Activated B cell treated with CpG ODN at 0.5 μM for 24 hours (primary cell): ENCODE results near the gene SUCNR1. TPM values are rescaled to one million over a fixed set of nuclear protein-coding genes. Genes with fewer than 3 reads are reported as not detected.
A peak's percentile ranks its signal among the peaks of the same experiment; 100 is the strongest.

ENCODE experiments used
- ATAC-seq: fragments of 200-7000 bp; cut with Tn5 transposase; one replicate; pipeline ENCODE4 v1.10.0; 2021; ENCODE audit warnings: low read depth, mild to moderate bottlenecking, moderate library complexity
- CTCF ChIA-PET: fragments of 350-600 bp; sonication (Branson Sonifier 250); formaldehyde crosslinking; loops from one replicate; lab custom pipeline; 2021; ENCODE audit warnings: antibody characterized with exemption; lab: Charles Lee
- POLR2A ChIA-PET: fragments of 350-600 bp; sonication (Branson Sonifier 250); formaldehyde crosslinking; loops from one replicate; lab custom pipeline; 2021; ENCODE audit warnings: antibody characterized with exemption; lab: Charles Lee
- DNase-seq: peaks from one replicate; pipeline ENCODE4 v3.0.0; 2022
- H3K27ac Mint-ChIP-seq: one replicate; pipeline ENCODE4 v1.8.0; 2020; ENCODE audit warnings: mixed read lengths
- H3K27me3 Mint-ChIP-seq: one replicate; pipeline ENCODE4 v1.8.0; 2021; ENCODE audit warnings: mixed read lengths
- H3K36me3 Mint-ChIP-seq: one replicate; pipeline ENCODE4 v1.8.0; 2021; ENCODE audit warnings: low read depth, mixed read lengths
- H3K4me1 Mint-ChIP-seq: one replicate; pipeline ENCODE4 v1.8.0; 2021; ENCODE audit warnings: mixed read lengths
- H3K4me3 Mint-ChIP-seq: one replicate; pipeline ENCODE4 v1.8.0; 2020; ENCODE audit warnings: mild to moderate bottlenecking, mixed read lengths
- H3K9me3 Mint-ChIP-seq: one replicate; pipeline ENCODE4 v1.8.0; 2020; ENCODE audit warnings: mixed read lengths
- intact Hi-C: fragments of 100-400 bp; cut with micrococcal nuclease; formaldehyde crosslinking; loops from one replicate; pipeline ENCODE4 v1.15.1; 2024
- total RNA-seq: library from RNA; stranded (reverse); gene quantifications from 2 replicates; pipeline ENCODE4 v1.2.3, GENCODE V29; 2022
- TF ChIP-seq, protein P1 (sequence below): fragments of 200-600 bp; IDR thresholded peaks from one replicate; pipeline ENCODE4 v1.8.0; 2022; ENCODE audit warnings: antibody characterized with exemption, mild to moderate bottlenecking

The SUCNR1 gene
- total RNA-seq, 1 donor from 2014 or later: not detected

DNA sequence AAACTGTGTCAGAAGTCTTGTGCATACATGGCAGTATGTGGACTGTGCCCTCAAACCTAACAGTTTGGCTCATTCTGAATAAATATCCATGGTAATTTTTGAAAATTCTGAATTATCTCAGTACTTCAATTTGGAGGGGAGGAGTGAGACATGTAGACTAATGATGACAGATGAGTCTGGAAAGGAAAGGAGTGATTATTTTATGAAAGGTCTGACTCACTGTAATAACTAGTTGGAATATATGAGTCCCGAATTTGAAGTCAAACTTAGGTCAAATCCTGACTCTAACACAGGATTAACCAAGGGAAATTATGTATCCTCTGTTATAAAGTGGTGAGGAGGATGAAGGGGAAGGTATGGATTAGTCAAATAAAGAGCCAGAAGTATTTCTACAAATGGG, 38.6 kb downstream of the SUCNR1 start:
- H3K36me3 Mint-ChIP-seq: no peaks in the 10 kb centered on the region
- intact Hi-C loops: no loop called here

DNA sequence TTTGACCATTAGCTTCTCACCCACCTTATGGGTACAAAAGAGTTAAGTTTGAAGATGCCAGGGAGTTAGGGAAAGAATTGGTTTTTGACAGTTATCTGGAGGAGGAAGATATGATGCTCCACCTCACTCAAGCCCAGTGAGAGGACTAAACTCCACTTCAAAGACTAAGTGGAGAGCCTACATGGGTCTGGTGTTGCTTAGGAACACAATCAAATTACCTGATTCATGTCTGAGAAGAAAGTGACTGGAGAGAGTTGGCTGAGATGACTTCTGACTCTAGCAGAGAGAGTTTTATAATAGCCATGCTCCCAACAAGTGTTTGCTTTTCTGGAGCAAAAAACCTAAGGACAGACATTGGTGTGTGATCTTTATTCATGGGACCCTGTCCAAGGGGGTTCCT, 43.3 kb downstream of the SUCNR1 start:
- Mint-ChIP-seq H3K4me1 (no peaks in the 10 kb centered on the region), H3K4me3 (no peak overlapping the region), H3K27ac (no peak overlapping the region), H3K9me3 (peaks cover 4% of the 10 kb centered on the region), H3K36me3 (no peaks in the 10 kb centered on the region), H3K27me3 (peaks cover 4% of the 10 kb centered on the region)
- ChIA-PET POLR2A (no interaction called here), CTCF (no interaction called here)
- TF ChIP-seq, protein P1, sequence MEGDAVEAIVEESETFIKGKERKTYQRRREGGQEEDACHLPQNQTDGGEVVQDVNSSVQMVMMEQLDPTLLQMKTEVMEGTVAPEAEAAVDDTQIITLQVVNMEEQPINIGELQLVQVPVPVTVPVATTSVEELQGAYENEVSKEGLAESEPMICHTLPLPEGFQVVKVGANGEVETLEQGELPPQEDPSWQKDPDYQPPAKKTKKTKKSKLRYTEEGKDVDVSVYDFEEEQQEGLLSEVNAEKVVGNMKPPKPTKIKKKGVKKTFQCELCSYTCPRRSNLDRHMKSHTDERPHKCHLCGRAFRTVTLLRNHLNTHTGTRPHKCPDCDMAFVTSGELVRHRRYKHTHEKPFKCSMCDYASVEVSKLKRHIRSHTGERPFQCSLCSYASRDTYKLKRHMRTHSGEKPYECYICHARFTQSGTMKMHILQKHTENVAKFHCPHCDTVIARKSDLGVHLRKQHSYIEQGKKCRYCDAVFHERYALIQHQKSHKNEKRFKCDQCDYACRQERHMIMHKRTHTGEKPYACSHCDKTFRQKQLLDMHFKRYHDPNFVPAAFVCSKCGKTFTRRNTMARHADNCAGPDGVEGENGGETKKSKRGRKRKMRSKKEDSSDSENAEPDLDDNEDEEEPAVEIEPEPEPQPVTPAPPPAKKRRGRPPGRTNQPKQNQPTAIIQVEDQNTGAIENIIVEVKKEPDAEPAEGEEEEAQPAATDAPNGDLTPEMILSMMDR: no peak
- DNase-seq (no peak), ATAC-seq (no peak)
- intact Hi-C loops: loop anchor here (5.0 kb wide), 1 partner anchor 689 kb away; no protein-coding TSS in a partner anchor

More for the DNA sequence above, 38.6 kb downstream of the SUCNR1 start:
- no peak for DNase-seq
- no peak for ATAC-seq
- Mint-ChIP-seq H3K9me3 (peaks cover 6% of the 10 kb centered on the region), H3K4me3 (no peak overlapping the region), H3K27me3 (peaks cover 5% of the 10 kb centered on the region), H3K4me1 (no peaks in the 10 kb centered on the region), H3K27ac (no peak overlapping the region)
- POLR2A ChIA-PET: no interaction called here
- CTCF ChIA-PET: no interaction called here
- TF ChIP-seq, protein P1: no peak

DNA sequence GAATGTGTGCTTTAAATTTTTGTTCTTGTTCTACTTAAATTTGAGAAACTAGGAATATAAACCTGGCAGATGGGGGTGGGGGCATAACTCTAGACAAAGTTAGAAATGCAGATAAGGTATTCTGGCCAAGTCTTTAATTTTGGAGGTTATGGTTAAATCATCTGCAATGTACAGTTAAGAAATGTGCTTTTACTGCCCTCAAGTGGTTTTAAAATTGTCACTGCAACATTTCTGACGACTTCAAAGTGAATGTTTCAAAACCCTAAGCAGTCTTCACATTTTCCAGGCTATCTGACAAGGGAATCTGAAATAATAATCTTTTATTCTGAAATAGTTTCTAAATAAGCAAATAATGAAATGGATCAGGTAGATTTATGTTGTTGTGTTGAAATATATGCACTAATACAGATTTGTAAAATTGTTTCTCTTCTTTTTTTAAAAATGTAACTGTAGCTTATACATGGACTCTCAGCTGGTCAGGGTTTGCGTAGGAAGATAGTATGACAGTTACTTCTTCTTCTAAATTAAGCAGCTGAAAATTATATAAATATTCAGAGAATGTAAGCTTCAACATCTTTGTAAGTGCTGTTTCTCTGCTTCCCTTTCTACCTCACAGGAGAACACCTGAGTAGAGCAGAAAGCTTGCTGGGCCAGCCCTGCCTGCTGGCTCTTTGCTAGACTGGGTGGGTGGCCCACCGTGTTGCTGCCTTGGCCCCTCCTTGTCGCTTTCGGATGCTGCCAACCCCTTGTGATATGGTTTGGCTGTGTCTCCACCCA, 45.0 kb downstream of the SUCNR1 start:
- ChIA-PET CTCF (interaction anchor here (0.7 to 2.5 kb wide), 6 partner anchors 21 to 690 kb away, joined by 3 to 21 read pairs (median 3); no protein-coding TSS in a partner anchor), POLR2A (no interaction called here)
- DNase-seq (no peak), ATAC-seq (no peak)
- Mint-ChIP-seq H3K9me3 (no peaks in the 10 kb centered on the region), H3K4me3 (no peak overlapping the region), H3K27ac (no peak overlapping the region), H3K36me3 (no peaks in the 10 kb centered on the region), H3K27me3 (no peaks in the 10 kb centered on the region), H3K4me1 (no peaks in the 10 kb centered on the region)
- TF ChIP-seq, protein P1: peak; percentile 18
- intact Hi-C loops: loop anchor here (1.0 to 5.0 kb wide), 6 partner anchors 450 to 762 kb away; no protein-coding TSS in a partner anchor

DNA sequence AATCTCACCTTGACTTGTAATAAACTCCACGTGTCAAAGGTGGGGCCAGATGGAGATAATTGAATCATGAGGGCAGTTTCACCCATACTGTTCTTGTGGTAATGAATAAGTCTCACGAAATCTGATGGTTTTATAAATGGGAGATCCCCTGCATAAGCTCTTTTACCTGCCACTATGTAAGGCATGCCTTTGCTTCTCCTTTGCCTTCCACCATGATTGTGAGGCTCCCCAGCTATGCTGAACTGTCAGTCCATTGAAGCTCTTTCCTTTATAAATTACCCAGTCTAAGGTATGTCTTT, 45.5 kb downstream of the SUCNR1 start:
- Mint-ChIP-seq H3K4me1 (no peaks in the 10 kb centered on the region), H3K27me3 (no peaks in the 10 kb centered on the region), H3K4me3 (no peak overlapping the region), H3K27ac (no peak overlapping the region), H3K9me3 (no peaks in the 10 kb centered on the region), H3K36me3 (no peaks in the 10 kb centered on the region)
- TF ChIP-seq, protein P1: no peak
- intact Hi-C loops: loop anchor here (2.0 to 5.0 kb wide), 2 partner anchors 526 to 692 kb away; no protein-coding TSS in a partner anchor
- ChIA-PET CTCF (interaction anchor here (0.7 to 2.5 kb wide), 6 partner anchors 20 to 691 kb away, joined by 3 to 21 read pairs (median 3); no protein-coding TSS in a partner anchor), POLR2A (no interaction called here)
- no peak for ATAC-seq
- no peak for DNase-seq

DNA sequence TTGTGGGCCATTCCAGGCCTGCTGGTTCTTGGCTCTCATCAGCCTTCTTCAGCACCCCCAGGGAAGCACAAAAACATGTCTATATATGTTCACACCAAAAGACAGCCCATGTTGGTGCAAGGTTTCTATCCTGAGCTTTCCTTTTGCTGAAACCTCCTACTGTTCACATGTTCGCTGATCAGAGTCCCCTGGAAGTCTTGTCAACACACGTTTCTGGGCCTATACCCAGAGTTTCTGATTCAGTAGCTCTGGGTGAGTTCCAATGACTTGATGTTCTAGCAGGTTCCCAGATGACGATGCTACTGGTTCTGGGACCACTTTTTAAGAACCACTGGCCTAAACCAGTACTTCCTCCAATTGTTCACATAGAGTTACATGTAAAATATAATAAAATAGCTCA, 46.0 kb downstream of the SUCNR1 start:
- ChIA-PET POLR2A (no interaction called here), CTCF (interaction anchor here (1.1 to 2.5 kb wide), 4 partner anchors 20 to 691 kb away, joined by 3 to 21 read pairs (median 4); no protein-coding TSS in a partner anchor)
- no peak for ATAC-seq
- no peaks in the 10 kb centered on the region for H3K27me3 Mint-ChIP-seq
- no peak overlapping the region for H3K4me3 Mint-ChIP-seq
- TF ChIP-seq, protein P1: no peak
- intact Hi-C loops: loop anchor here (2.0 to 5.0 kb wide), 2 partner anchors 525 to 692 kb away; no protein-coding TSS in a partner anchor
- no peak for DNase-seq
- no peaks in the 10 kb centered on the region for H3K36me3 Mint-ChIP-seq
- H3K9me3 Mint-ChIP-seq: no peaks in the 10 kb centered on the region
- H3K4me1 Mint-ChIP-seq: no peaks in the 10 kb centered on the region
- no peak overlapping the region for H3K27ac Mint-ChIP-seq
